SK-N-MC (cell line): ENCODE measurements around the gene PPP6R2.
A peak's percentile ranks its signal among the peaks of the same experiment; 100 is the strongest.
"Not testable (repeated sequence)": the region's sequence is repeated elsewhere in the genome, so short reads cannot be mapped to it uniquely, and the experiment has no call there.

Experiments
- DNase-seq: peaks from one replicate; pipeline ENCODE4 v3.0.0-alpha.2; 2011; ENCODE audit warnings: low read depth, low spot score
- H3K27ac ChIP-seq: fragments of 200-600 bp; sonication (generic); 2 replicates; pipeline ENCODE4 v1.5.1; 2016; ENCODE audit warnings: mixed run types
- H3K36me3 ChIP-seq: fragments of 200-600 bp; sonication (generic); 2 replicates; pipeline ENCODE4 v1.6.1; 2017; ENCODE audit warnings: antibody characterized with exemption, low read length, mixed read lengths; ENCODE audit not compliant: insufficient read depth
- H3K4me3 ChIP-seq: fragments of 200-600 bp; sonication (generic); 2 replicates; pipeline ENCODE4 v1.5.1; 2016
- H3K9ac ChIP-seq: fragments of 200-600 bp; sonication (generic); 2 replicates; pipeline ENCODE4 v1.8.0; 2017; ENCODE audit warnings: mixed run types, mixed read lengths; ENCODE audit not compliant: insufficient read length
- H3K9me3 ChIP-seq: fragments of 200-600 bp; sonication (generic); 2 replicates; pipeline ENCODE4 v1.6.1; 2017; ENCODE audit warnings: low read depth, mild to moderate bottlenecking, antibody characterized with exemption, low read length, moderate library complexity, mixed read lengths
- EZH2 ChIP-seq: fragments of 200-600 bp; sonication (generic); IDR thresholded peaks from one replicate; pipeline ENCODE4 v1.6.1; 2017; ENCODE audit warnings: antibody characterized with exemption
- FOXP2 ChIP-seq: optimal IDR thresholded peaks from 2 replicates; pipeline ENCODE3; 2011; ENCODE audit warnings: mild to moderate bottlenecking, moderate library complexity; ENCODE audit not compliant: insufficient read depth; ENCODE audit errors: extremely low read length, control extremely low read depth
- POLR2AphosphoS5 ChIP-seq: IDR thresholded peaks from 2 replicates; pipeline ENCODE4 v1.6.1; 2012; ENCODE audit warnings: mild to moderate bottlenecking, low read depth, low read length, borderline replicate concordance

The PPP6R2 gene

DNA sequence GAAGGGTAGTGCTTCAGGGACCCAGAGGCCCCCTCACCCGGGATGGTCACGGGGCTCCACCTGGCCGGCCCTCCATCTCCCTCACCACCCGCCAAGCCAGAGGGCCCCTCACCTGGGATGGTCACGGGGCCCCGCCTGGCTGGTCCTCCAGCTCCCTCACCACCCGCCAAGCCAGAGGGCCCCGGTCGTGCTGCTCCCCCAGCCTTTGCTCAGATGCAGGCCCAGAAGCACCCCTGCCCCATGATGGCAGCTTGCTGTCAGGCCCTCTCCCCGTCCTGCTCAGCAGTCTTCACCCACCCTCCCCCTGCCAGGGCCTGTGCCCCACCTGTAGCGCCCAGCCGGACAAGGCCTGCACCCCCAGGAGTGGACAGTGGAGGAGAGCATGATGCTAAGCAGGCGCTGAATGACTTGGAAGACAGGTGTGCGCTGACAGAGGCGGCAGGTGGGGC is 23.6 kb upstream of the PPP6R2 start:
- H3K36me3 ChIP-seq = no peaks in the 10 kb centered on the region
- no peak overlapping the region for H3K4me3 ChIP-seq
- H3K9me3 ChIP-seq = no peaks in the 10 kb centered on the region
- H3K27ac ChIP-seq = no peak overlapping the region
- no peak overlapping the region for H3K9ac ChIP-seq
- no peak for DNase-seq
- TF ChIP-seq POLR2AphosphoS5 (no peak), FOXP2 (no peak), EZH2 (no peak)

DNA sequence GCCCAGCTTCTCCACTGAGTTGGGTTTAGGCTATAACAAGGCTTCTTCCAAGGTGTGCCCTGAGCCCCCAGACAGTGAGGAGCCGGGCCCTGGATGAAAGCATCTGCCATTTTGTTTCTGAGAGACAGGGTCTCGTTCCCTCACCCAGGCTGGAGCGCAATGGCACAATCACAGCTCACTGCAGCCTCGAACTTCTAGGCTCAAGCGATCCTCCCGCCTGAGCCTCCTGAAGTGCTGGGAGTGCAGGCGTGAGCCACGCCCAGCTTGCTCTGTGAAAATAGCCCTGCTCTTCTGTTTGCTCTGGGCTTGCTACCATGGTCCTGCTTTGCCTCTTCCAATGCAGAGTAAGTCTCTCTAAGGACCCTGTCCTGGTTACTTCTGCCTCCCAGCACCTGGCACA is 23.0 kb upstream of the PPP6R2 start:
- H3K36me3 ChIP-seq = no peaks in the 10 kb centered on the region
- no peak overlapping the region for H3K4me3 ChIP-seq
- no peak overlapping the region for H3K9ac ChIP-seq
- H3K9me3 ChIP-seq = no peaks in the 10 kb centered on the region
- TF ChIP-seq POLR2AphosphoS5 (no peak), EZH2 (no peak), FOXP2 (no peak)
- no peak for DNase-seq
- H3K27ac ChIP-seq = no peak overlapping the region

DNA sequence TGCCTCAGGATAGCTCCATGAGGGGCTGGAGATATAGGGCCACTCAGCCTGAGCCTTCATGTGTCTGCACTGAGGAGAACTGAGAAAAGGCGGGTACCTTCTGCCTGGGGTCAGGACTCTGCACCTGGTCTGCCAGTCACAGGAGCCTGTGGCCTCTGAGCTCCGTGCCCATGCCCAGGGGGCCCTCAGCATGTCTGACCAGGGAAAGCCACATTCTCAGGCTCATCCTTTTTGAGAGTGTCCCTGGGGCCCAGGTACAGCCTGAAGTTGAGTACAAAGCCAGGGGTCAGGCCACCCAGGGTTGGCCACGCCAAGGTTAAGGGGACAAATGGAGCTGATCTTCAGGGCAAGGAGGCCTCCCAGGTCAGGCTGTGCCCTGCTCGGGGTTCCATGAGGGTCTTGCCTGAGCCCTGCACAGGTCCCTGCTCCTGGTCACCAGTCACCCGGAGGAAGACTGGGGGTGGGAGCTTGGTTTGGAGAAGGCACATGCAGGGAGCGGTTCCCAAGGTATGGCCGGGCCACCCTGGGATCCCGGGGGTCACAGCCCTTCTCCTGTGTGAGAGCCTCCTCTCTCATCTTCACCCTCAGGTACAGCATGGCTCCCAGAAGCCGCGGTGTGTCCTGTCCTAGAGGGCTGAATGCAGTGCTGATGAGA is 22.3 kb upstream of the PPP6R2 start:
- no peaks in the 10 kb centered on the region for H3K9me3 ChIP-seq
- no peak for DNase-seq
- H3K36me3 ChIP-seq = no peaks in the 10 kb centered on the region
- no peak overlapping the region for H3K9ac ChIP-seq
- no peak overlapping the region for H3K4me3 ChIP-seq
- H3K27ac ChIP-seq = no peak overlapping the region
- no peak for TF ChIP-seq FOXP2
- TF ChIP-seq EZH2 = no peak
- no peak for TF ChIP-seq POLR2AphosphoS5

DNA sequence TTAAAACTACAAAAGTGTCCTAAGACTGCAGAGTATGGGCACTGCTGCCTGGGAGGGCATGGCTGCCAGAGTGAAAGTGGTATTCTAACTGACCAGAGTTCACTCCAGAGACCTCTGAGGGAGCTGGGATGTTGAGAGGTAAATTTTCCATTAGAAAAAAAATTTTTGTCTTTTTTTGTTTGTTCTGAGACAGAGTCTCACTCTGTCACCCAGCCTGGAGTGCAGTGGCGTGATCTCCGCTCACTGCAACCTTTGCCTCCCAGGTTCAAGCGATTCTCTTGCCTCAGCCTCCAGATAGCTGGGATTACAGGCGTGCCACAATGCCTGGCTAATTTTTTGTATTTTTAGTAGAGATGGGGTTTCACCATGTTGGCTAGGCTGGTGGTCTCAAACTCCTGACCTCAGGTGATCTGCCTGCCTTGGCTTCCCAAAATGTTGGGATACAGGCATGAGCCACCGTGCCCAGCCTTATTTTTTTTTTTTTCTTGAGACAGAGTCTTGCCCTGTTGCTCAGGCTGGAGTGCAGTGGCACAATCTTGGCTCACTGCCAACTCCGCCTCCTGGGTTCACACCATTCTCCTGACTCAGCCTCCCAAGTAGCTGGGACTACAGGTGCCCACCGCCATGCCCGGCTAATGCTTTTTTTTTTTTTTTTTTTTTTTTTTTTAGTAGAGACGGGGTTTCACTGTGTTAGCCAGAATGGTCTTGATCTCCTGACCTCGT is 20.6 kb upstream of the PPP6R2 start:
- H3K9me3 ChIP-seq, H3K27ac ChIP-seq, H3K9ac ChIP-seq, H3K4me3 ChIP-seq, H3K36me3 ChIP-seq, DNase-seq: not testable (repeated sequence)

DNA sequence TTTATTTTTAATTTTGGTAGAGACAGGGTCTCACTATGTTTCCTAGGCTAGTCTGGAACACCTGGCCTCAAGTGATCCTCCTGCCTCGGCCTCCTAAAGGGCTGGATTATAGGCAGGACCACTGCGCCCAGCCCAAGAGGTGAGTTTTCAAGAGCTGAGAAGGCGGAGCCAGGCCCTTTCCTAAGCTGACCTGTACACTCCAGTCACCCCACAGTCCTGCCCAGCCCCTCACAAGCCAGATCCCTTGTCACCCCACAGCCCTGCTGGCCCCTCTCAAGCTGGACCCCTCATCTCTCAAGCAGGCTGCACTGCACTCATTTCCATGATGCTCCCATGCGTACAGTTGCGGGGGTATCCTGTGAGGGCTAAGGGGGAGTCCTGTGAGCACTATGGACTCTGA is 19.2 kb upstream of the PPP6R2 start:
- Histone ChIP-seq H3K9ac (no peak overlapping the region), H3K36me3 (no peaks in the 10 kb centered on the region), H3K9me3 (no peaks in the 10 kb centered on the region), H3K4me3 (no peak overlapping the region), H3K27ac (no peak overlapping the region)
- no peak for TF ChIP-seq POLR2AphosphoS5
- TF ChIP-seq FOXP2 = no peak
- TF ChIP-seq EZH2 = no peak
- DNase-seq = no peak

DNA sequence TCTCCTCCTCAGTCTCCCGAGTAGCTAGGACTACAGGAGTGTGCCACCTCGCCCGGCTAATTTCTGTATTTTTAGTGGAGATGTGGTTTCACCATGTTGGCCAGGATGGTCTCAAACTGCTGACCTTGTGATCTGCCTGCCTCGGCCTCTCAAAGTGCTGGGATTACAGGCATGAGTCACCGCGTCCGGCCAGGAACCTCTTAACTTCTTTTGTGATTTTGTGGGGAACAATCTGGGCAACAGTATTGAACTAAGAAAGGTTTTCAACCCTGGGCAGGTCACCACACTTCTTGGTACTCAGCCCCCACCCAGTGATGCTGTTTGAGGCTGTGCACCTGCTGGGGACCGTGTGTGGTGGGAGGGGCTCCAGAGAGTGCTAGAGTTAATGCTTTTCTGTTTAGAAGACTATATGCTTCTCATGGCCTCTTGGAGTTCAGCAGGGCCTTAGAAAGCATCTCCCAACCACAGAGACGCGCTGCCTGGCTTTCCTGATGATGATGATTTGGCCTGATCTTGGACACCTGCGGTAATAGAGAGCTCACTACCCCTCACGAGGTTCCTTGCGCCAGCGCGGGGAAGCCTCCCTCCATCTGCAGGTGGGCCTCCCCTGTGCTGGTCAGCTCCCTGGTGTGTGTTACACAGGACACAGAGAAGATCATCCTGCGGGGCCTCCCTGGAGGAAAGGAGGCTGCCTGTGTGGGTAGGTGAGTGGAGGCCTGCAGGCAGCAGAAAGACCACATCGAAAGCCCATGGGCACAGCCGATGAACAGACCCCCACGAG is 17.5 kb upstream of the PPP6R2 start:
- TF ChIP-seq FOXP2 = no peak
- TF ChIP-seq EZH2 = no peak
- no peak for TF ChIP-seq POLR2AphosphoS5
- no peak overlapping the region; the same call in 1 of the 2 replicates for H3K4me3 ChIP-seq
- no peaks in the 10 kb centered on the region for H3K9me3 ChIP-seq
- H3K27ac ChIP-seq = no peak overlapping the region
- no peak for DNase-seq
- H3K36me3 ChIP-seq = no peaks in the 10 kb centered on the region
- H3K9ac ChIP-seq = no peak overlapping the region

DNA sequence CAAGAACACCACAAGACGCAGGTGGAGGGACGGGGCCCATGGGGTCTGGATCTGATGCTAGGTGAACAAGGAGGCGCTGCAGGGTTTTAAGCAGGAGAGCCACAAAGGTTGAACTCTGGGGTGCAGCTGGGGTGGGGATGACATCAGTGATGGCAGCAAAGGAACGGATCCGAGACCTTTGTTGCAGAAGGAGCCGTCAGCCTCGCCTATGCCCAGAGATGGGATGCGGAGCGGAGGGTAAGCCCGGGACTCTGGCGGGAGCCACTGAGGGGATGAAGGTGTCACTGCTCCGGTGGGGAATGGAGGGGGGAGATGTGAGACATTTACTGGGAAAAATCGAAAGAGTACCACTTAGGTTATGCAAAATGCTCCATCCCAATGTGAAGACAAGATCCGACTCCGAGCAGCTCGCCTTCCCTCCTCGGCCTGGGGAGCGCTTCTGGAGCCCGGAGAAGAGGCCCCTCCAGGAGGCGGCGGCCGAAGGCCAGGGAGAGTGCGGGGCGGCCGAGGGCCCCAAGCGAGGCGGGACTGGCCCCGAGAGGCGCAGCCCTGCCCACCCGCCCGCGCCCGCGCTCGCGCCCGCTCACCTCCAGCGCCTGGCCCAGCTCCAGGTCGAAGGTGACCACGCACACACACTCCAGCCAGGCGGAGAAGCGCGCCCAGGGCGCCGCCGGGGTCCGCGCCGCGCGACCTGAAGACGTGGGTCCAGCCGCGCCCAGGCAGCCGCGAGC is 16.7 kb upstream of the PPP6R2 start:
- Histone ChIP-seq H3K36me3 (no peaks in the 10 kb centered on the region), H3K27ac (no peak overlapping the region), H3K9me3 (no peaks in the 10 kb centered on the region), H3K9ac (peak overlapping the region; percentile 14), H3K4me3 (peak overlapping the region; percentile 77)
- no peak for DNase-seq
- TF ChIP-seq POLR2AphosphoS5 = no peak
- no peak for TF ChIP-seq FOXP2
- TF ChIP-seq EZH2 = no peak
